ENCODE measurements around the gene SLC26A9.

SLC26A9 gene

DNA sequence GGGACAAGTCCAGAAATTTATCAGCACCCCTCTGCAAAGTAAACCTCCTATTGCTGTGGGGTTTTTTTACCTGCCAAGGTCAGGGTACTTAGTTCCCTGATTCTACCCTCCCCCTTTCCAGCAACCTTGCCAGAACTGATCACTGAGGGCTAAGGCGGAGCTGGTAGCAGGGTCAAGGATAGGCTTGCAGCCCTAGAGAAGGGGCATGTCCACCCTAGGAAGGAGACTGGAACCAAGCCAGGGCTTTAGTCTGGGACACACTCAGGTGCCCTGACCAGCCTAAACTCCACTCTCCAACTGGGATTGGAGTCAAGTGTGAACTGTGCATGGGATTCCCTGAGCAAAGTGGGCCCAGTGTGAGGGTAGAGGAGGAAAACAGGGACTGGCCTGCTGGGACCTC is 6.5 kb upstream of the SLC26A9 start:
- DNase-seq (ENCODE audit: low read depth in 2 of 3, low spot score in 2 of 3) = no peak

DNA sequence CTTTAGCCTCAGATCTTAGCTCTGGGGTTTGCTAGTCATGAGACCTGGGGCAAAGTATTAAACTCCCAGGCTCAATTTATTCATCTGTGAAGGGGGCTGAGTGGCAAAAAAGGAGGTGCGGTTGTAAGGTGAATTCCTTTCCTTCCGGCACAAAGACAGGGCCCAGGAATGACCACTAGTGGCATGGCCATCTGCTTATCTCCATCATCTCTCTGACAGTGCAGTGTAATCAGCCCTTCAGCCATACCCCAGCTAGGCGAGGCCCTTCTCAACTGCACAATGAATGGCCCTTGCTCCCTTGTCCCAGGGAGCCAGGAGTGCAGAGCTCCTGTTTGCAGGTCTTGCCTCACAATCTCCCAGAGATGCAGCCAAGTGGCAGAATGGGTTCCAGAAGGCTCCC is 5.6 kb upstream of the SLC26A9 start:
- no peak for DNase-seq (ENCODE audit: low read depth in 2 of 3, low spot score in 2 of 3)

DNA sequence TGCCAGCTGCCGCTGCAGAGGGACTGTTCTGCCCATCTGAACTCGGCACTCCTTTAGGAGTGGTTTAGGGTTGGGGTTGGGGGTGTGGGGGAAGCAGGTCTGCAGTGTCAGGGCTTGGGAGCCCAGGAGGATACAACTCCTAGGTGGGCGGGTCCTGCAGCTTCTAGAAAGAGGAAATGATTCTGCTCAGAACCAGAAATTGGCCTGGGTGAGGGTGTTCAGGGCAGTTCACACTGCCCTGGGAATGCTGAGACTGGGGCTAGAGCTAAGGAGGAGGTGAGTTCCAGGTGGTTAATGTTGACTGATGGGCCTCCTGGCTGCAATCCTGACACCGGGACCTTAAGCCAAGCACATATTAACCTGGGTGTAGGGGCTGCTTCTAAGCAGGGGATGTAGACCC is 4.8 kb upstream of the SLC26A9 start:
- no peak for DNase-seq (ENCODE audit: low read depth in 2 of 3, low spot score in 2 of 3)

DNA sequence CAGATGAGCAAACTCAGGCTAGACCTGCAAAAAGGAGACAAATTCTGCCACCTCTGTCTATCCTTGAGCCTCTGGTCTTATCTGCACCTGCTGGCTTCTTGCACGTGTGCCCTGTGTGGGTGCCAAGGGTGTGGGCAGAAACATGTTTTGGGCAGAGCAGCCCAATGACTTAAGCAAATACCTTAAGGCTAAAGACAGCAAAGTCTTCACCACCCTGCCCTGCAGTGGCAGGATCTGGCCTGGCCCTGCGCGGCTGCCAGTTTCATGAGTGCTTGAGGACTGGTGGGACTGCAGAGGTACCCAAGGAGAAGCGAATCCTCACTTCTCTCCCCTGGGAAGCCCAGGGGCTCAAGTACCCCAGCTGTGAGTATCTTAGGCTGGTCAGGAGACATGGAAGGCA is 3.8 kb upstream of the SLC26A9 start:
- DNase-seq (ENCODE audit: low read depth in 2 of 3, low spot score in 2 of 3) = no peak

DNA sequence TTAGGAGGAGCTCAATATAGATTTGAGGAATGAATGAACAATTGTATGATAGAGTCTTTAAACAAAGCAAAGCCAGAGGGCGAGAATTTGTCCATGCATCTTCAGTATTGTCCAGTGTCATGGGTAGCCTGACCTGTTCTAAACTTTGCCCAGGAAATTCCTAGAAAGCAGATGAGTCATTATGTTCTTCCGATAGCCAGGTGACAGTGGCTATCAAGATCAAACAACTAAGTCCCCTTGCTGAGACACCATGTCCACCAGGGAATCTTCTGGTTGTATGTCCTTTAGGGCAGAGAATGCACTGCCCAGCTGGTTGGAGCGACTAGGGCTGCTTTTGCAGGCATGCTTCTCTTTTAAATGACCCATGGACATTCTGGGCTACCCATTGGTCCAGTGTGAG is 1.8 kb upstream of the SLC26A9 start:
- no peak for DNase-seq (ENCODE audit: low read depth in 2 of 3, low spot score in 2 of 3)

DNA sequence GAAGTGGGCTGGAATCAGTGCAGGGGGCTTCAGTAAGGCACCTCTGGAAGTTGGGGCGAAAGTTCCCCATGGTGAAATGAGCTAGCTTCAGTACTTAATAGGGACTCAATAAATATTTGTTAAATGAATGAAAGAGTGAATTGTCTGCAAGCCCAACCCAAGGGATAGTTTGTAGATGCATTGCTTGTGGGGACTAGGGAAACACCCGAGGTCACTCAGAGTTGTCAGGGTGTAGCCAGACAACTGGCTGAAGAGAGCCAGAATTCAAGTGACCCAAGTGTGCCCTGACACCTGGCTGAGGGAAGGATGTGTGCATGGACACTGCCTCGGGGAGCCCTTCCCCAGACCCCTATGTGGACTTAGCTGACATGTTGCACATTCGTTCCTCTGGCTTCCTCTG is 1.3 kb upstream of the SLC26A9 start:
- DNase-seq (ENCODE audit: low read depth in 2 of 3, low spot score in 2 of 3) = no peak

DNA sequence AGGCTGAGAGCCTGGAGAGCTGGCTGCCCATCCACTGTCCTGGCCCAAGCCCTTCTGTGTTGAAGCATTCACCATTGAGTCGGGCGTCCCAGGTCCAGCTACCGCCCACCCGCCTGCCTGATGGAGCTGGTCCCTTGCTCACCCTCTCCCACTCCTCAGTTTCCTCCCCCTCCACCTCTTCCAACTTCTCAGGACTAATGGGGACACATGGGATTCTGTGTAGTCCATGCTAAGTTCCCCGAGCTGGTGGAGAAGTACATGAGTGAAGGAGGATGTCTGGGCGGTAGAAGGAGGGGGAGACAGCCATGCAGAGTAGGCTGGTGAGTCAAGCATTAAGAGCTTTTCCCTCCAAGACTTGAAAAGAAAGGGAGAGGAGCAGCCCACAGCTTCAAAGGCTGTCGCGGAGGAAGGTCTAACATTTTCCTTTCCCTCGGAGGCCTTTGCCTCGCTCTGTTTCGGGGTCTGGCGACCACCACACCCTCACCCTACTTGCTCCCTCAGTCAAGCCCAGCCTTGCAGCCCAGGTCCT is 561 bp downstream of the SLC26A9 start:
- DNase-seq (ENCODE audit: low read depth in 2 of 3, low spot score in 2 of 3) = no peak

DNA sequence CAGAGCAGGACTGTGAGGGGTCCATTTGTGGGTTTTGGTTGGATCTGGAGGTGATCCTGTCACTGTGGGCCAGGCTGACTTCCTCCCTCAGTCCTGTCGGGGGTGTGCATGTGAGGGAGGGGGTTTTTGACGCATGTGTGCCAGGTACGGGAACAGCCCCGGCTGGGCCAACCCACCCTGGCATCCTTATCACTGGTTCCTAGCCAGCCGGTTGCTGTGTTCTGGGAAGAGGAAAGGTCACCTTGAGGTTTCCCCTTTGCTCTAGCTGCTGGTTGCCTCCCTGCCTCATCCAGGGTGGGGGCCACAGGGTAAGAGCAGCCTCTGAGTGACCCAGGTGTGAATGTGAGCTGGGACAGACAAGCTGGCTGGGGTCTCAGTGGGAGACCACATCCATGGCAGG is 2.5 kb downstream of the SLC26A9 start:
- DNase-seq (ENCODE audit: low read depth in 2 of 3, low spot score in 2 of 3) = no peak

DNA sequence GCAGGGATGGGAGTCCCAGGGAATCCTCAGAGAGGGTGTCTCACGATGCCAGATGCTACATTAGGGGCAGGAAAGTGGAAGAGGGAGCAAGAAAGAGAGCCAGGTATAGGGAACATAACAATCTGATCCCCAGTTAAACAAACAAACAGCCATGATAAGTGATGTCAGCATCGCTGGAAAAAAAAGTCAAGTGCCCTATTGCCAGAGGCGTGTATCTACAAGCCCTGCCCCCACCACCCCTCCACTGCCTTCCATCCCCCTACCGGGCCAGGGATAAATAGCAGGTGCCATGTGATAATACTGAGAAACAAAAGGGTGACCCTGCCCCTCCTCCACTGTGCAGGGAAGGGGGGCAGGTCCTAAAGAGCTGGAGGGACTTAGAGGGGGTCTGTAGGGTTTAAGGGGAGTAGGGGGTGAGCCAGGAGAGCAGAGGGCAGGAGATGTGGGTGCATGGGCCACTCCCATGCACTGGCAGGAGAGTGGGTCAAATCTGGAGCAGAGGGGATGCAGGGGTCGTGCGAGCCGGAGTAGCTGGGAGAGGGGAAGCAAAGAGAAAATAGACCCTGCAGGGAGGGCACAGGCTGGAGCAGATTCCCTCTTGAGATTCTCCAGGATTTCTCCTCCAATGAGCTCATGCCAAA is 3.4 kb downstream of the SLC26A9 start:
- DNase-seq (ENCODE audit: low read depth in 2 of 3, low spot score in 2 of 3) = no peak

DNA sequence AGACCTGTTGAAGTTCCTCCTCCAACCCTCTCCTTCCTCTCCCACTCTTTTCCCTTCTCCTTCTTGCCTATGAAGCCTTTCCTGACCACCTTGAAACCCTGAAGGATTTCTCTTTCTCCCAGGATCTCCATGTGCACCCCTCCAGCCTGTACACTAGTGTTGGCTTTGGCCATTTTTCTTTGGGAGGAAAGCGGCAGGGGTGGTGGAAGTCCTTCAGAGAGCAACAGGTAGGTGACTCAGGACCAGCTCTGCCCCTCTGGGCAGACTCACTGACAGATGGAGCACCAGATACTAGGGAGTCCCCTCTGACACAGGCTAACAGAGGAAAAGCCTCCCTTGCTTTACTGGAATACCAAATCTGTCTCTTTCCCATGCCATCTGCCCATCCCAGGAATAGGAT is 4.6 kb downstream of the SLC26A9 start:
- no peak for DNase-seq (ENCODE audit: low read depth in 2 of 3, low spot score in 2 of 3)

DNA sequence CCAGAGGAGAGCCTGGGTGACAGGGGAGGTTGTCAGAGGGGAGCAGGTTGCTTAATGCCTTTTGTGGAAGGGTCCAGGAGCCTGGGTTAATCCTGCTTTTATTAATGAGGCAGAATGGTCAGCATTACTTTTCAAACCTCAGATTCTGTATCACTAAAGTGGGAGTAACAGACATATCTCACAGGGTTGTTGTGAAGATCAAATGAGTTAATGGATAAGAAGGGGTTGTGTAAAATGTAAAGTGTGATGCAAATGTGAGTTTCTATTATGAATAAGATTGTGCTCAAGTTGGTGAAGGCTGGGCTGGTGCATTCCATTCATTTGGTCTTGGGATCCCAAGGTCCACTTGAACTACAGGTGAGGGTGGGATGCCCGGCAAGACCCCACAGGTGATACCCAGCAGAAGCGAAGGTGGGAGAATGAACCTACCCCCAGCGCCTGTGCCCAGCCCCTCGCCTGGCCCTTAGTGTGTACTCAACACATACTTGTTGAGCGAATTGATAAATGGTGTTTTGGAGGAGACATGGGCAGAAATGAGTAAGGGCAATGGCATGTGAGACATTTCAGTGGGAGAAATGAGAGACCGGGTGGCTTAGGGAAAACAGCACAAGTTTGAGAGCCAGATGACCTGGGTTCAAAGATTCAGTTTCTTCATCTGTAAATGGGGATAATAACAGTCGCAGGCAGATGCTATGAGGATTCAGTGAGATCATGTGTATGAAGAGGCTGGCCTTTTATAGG is 6.2 kb downstream of the SLC26A9 start:
- no peak for DNase-seq (ENCODE audit: low read depth in 2 of 3, low spot score in 2 of 3)

DNA sequence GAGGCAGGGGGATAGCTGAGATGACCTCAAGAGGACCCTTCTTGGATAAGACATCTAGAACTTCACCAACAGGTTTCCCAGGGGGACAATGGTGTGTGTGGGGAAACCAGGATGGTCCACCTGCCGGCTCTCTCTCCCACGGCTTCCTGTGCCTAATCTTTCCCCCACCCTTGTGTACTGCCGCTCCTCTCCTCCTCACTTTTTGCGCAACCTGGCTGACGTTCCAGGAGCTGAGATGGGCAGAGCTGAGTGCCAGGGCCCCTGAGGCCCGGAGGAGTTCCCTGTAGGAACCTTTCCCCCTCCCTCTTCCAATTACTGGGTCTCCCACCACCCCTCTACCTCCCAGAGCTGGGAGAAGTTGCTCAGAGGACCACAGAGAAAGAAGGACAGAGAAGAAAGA is 6.9 kb downstream of the SLC26A9 start:
- no peak for DNase-seq (ENCODE audit: low read depth in 2 of 3, low spot score in 2 of 3)

DNA sequence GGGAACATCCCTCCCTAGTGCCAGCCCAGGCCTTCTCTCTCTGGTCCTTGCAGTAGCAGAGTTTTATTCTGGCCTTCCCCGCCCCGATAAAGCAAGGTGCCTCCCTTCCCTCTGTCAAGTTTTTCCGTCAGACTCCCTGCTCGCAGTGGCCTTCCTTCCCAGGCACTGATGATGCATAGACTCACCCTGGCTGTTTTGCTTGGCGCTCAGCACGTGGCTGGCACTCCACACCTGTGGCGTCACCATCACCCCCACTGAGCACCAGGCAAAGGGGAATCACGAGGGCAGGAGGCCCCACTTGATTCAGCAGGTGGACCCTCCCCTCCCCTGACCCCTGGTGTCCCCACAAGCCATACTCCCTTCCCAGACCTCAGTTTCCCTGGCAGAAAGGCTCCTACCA is 7.4 kb downstream of the SLC26A9 start:
- DNase-seq (ENCODE audit: low read depth in 2 of 3, low spot score in 2 of 3) = no peak

DNA sequence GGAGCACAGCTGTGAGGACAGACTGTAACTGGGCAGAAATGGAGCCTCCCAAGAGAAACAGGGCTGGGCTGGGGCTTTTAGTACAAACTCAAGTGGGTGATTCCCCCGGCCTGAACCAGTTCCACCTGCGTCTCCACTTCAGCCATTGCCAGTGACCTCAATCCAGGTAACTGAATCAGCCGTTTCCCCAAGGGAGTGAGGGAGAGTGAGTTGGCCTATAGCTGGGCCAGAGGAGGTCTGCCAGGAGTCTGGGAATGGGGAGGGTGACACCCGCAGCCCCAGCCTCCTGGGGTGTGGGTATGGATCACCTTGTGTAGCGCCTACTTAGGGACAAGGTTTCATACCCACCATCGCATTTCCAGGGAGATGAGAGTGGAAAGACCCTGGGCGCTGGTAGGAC is 8.5 kb downstream of the SLC26A9 start:
- no peak for DNase-seq (ENCODE audit: low read depth in 2 of 3, low spot score in 2 of 3)

DNA sequence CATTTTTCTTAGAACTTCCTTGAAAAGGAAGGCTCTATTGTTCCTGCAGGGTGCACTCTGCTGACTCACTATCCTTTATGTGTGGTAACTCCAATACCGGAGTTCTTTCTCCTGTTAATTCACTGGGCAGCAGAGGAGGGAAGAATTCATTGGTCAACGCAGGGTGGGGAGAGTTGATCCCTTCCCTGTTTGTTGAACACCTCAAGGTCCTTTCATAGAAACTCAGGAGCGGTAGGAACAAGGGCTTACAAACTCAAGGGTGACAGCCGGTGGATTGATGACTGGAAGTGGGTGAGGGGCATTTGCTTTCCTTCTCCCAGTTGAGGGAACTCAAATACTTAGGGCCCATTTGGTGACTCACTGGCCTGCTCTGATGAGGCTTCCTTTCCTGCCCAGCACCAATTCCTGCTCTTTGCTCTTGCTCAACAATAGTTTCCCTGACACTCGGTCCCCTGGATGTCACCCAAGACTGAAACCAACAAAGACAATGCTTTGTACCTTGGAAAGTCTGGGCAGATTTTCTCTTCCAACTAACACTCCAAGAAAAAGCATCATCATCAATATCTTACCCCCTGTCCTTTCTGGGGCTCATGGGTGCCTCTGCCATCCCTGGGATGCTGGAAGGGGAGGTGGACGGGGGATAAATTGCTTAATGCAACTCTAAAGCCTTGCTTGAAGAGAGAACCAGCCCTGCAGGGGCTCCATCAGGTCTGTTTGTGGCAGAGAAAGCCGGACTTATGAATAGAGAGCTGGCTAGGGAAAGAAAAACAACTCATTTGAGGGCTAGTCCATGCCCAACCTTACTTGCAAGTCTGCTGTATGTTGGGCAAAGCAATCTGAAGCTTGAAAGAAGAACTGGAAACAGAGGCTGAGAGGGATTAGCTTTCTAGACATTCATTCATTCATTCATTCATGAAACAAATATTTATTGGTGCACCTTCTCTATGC is 9.3 kb downstream of the SLC26A9 start:
- no peak for DNase-seq (ENCODE audit: low read depth in 2 of 3, low spot score in 2 of 3)

DNA sequence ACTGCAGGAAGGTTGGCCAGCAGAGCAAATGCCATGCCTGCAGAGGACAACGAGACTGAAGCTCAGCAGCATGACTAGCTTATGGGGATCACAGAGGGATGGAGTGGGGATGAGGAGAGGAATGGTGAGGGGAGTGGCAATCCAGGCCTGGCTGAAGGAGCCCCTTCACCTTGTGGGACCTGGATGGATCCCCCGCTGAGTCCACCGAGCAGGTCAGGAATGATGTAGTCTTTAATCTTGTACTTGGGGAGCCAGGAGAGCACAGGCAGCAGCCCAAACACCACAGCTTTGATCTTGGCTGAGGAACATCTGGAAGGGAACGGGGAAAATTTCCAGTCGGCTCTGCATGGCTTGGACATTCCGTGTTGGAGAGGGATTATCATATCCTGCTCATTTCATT is 10.5 kb downstream of the SLC26A9 start:
- DNase-seq (ENCODE audit: low read depth in 2 of 3, low spot score in 2 of 3) = no peak

DNA sequence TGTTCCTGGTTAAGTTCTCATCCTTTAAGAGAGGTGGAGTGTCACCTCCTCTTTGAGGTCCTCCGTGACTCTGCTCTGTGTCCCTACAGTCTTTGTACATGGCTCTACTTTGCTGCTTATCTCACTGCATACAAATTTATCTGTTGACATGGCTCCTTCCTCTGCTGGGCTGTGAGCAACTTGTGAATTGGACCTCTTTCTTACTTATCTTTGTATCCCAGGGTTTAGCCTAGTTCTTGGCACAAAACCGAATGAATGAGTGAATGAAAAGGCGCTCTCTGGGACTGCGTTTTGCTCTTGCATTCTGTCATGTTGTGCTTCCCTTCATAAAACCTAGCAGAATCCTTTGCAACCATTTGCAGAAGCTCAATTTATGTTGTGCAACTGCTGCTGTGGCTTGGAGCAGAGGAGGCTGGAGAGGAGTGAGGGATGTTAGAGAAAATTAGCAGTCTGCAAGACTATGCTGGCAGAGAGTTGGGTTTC is 12.4 kb downstream of the SLC26A9 start:
- no peak for DNase-seq (ENCODE audit: low read depth in 2 of 3, low spot score in 2 of 3)

DNA sequence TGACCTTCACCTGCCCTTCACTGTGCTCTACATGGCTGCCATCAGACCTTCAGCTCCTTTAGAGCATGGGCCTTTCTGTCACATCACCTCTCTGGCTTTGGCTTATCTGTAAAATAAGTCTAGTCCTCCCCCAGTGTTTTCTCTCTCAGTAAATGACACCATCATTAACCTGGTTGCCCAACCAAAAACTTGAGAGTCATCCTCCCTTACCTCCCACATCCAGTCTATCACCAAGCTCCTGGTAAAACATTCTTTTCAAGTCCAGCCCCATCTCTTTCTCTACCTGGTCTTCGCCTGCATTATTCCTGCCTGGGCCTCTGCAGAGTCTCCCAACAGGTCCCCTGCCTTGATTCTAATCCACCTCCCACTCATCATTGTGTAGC is 13.1 kb downstream of the SLC26A9 start:
- no peak for DNase-seq (ENCODE audit: low read depth in 2 of 3, low spot score in 2 of 3)

DNA sequence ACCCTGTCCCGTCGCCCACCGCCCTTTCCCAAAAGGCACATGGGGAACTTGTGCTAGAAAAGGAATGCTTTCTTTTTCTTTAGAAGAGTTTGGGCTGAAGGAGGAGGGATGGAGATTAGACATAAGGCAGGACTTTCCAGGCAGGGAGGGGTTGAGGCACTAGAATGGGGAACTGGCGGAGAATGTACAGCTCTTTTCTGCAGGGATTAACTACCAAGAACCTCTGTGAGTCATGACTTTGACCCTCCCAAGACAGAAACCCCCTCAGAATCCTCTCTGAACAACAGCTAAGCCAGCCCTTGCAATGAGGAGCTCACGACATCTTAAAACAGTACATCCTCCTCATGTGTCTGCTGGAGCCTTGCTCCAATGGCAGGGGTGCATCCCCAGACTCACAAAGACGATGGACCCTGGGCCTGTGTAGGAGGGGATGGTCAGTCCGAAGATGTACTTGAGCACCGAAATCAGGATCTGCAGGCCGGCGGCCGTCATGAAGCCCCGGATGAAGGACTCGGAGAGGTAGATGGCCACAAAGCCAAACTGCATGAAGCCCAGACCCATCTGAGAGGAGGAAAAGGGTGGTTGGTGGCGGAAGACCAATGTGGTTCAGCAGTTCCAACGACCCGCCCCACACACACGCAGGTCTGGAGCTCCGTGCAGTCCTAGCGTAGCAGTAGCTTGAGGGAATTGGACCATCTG is 13.6 kb downstream of the SLC26A9 start:
- DNase-seq (ENCODE audit: low read depth in 2 of 3, low spot score in 2 of 3) = no peak

DNA sequence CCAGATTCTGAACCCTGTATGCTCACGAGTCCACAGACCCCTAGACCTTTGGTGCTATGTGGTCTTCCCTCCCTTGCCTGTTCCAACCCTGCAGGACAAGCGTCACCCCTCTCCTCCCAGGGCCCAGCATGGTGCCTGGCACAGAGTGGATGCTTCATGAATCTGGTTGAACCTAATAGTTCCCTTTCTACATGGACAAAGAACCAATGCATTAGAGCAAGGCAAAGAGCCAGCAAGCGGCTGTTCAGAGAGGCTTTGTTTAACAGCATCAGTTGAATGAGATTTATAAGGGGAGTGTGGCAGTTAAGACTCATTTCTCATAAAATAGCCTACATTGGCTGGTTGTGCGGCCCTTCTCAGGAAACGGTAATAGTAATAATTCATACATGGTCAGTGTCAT is 14.9 kb downstream of the SLC26A9 start:
- no peak for DNase-seq (ENCODE audit: low read depth in 2 of 3, low spot score in 2 of 3)

DNA sequence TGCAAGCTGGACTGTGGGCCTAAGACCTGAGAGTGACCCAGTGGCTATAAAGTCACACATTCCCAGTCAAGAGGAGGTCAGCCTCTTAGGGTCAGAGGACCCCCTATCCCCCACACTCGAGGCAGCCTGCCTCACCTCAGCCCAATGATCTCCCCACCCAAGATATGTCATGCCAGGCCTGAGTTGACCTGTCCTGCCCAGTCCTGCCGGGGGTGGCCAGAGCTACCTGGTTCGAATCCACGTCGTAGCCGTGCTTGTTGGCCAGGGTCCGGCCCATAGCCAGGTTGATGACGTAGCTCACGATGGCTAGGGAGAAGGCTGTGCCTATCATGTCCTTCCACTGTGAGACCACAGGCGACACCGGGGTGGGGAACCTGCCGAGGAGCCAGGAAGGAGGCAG is 15.6 kb downstream of the SLC26A9 start:
- DNase-seq (ENCODE audit: low read depth in 2 of 3, low spot score in 2 of 3) = no peak

Data from activated CD8-positive, alpha-beta memory T cell treated with anti-CD3 and anti-CD28 coated beads for 48 hours (primary cell).